ENCODE data around the gene TP63.

- TF ChIP-seq POLR2A (IDR thresholded peaks at IDR 0.05) (no peak), CTCF (IDR thresholded peaks at IDR 0.05) (no peak)
Observed at GRCh38 chr3:189745622-189746021, 114.4 kb downstream of the TP63 start.
